Measurements from ENCODE around the gene PRSS21.

DNA sequence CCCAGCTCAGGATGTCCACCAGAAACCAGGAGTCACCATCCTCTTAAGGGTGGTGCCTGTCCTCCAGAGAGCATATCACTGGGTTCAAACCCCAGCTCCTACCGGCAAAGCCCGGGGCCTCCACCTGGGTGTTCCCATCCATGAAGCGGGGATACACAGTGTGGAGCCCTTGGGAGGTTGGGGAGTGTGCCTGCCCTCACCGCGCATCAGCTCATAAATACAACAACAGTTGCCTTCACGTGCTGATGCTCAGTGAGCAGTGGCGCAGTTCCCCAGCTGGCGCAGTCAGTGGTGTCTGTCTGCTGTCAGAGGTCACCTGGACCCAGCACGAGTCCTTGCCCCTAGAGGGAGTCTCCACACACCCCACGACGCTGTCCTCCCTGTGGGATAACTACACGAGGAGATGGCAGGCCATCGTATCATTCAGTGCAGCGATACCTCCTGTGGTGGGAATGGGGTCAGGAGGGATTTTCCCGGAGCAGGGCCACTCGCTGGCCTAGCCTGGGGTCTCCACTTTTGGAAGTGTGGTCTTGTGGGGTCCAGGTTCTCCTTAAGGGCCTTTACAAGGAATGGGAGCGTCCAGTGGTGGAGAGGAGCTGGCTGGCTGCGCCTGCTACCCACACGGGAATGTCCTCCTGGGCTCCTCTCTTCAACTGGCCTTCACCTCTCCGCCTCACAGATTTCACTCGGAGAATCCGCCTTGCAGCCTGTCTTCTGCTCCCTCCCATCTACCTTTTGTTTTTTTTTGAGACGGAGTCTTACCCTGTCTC, 37.7 kb upstream of the PRSS21 start:
- no peak for TF ChIP-seq FOSL2 (IDR thresholded peaks at IDR 0.05; ENCODE audit: borderline replicate concordance, low read depth)
- TF ChIP-seq, protein P1, sequence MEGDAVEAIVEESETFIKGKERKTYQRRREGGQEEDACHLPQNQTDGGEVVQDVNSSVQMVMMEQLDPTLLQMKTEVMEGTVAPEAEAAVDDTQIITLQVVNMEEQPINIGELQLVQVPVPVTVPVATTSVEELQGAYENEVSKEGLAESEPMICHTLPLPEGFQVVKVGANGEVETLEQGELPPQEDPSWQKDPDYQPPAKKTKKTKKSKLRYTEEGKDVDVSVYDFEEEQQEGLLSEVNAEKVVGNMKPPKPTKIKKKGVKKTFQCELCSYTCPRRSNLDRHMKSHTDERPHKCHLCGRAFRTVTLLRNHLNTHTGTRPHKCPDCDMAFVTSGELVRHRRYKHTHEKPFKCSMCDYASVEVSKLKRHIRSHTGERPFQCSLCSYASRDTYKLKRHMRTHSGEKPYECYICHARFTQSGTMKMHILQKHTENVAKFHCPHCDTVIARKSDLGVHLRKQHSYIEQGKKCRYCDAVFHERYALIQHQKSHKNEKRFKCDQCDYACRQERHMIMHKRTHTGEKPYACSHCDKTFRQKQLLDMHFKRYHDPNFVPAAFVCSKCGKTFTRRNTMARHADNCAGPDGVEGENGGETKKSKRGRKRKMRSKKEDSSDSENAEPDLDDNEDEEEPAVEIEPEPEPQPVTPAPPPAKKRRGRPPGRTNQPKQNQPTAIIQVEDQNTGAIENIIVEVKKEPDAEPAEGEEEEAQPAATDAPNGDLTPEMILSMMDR (IDR thresholded peaks at IDR 0.05): no peak
- TF ChIP-seq YY1 (IDR thresholded peaks at IDR 0.05; ENCODE audit: low read depth): no peak
- TF ChIP-seq EZH2phosphoT487 (IDR thresholded peaks at IDR 0.05; ENCODE audit: borderline replicate concordance, low read depth): no peak
- TF ChIP-seq, protein P2, sequence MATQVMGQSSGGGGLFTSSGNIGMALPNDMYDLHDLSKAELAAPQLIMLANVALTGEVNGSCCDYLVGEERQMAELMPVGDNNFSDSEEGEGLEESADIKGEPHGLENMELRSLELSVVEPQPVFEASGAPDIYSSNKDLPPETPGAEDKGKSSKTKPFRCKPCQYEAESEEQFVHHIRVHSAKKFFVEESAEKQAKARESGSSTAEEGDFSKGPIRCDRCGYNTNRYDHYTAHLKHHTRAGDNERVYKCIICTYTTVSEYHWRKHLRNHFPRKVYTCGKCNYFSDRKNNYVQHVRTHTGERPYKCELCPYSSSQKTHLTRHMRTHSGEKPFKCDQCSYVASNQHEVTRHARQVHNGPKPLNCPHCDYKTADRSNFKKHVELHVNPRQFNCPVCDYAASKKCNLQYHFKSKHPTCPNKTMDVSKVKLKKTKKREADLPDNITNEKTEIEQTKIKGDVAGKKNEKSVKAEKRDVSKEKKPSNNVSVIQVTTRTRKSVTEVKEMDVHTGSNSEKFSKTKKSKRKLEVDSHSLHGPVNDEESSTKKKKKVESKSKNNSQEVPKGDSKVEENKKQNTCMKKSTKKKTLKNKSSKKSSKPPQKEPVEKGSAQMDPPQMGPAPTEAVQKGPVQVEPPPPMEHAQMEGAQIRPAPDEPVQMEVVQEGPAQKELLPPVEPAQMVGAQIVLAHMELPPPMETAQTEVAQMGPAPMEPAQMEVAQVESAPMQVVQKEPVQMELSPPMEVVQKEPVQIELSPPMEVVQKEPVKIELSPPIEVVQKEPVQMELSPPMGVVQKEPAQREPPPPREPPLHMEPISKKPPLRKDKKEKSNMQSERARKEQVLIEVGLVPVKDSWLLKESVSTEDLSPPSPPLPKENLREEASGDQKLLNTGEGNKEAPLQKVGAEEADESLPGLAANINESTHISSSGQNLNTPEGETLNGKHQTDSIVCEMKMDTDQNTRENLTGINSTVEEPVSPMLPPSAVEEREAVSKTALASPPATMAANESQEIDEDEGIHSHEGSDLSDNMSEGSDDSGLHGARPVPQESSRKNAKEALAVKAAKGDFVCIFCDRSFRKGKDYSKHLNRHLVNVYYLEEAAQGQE (IDR thresholded peaks at IDR 0.05; ENCODE audit: low read depth, low read length): no peak
- TF ChIP-seq NRF1 (IDR thresholded peaks at IDR 0.05; ENCODE audit: low read depth, low read length): no peak
